Stimulated activated CD4-positive, alpha-beta T cell treated with anti-CD3 and anti-CD28 coated beads, Interleukin-4, amount 100 ng/mL, for 48 hours (primary cell): ENCODE results near the gene ZDHHC14.

Experiments used
- DNase-seq, 2 donors: peaks; one replicate each; pipeline ENCODE4 v3.0.0-alpha.2; 2020; ENCODE audit warnings: low read depth in 2 of 2

Gene ZDHHC14

GRCh38 chr6:157642736-157643135 is 261.7 kb downstream of the ZDHHC14 start:
- DNase-seq, result no peak

GRCh38 chr6:157644043-157644810 is 263.2 kb downstream of the ZDHHC14 start:
- peak in 1 of 2 donors; percentile 4 for DNase-seq

- no peak for DNase-seq
These were observed 264.3 kb downstream of the ZDHHC14 start for GRCh38 chr6:157645201-157645795.

GRCh38 chr6:157646012-157646411 is 265.0 kb downstream of the ZDHHC14 start:
- DNase-seq, result no peak

- no peak for DNase-seq
These were observed 266.4 kb downstream of the ZDHHC14 start for GRCh38 chr6:157647261-157647915.

GRCh38 chr6:157648561-157648960 is 267.6 kb downstream of the ZDHHC14 start:
- DNase-seq, result no peak

- DNase-seq, result no peak
These were observed 268.6 kb downstream of the ZDHHC14 start for GRCh38 chr6:157649311-157650260.

GRCh38 chr6:157650261-157650640 is 269.3 kb downstream of the ZDHHC14 start:
- DNase-seq, result no peak

- no peak for DNase-seq
These were observed 269.8 kb downstream of the ZDHHC14 start for GRCh38 chr6:157650801-157651200.

GRCh38 chr6:157651731-157652490 is 270.9 kb downstream of the ZDHHC14 start:
- no peak for DNase-seq

- DNase-seq, result no peak
These were observed 271.8 kb downstream of the ZDHHC14 start for GRCh38 chr6:157652601-157653363.

- DNase-seq, result no peak
These were observed 272.5 kb downstream of the ZDHHC14 start for GRCh38 chr6:157653521-157653920.

GRCh38 chr6:157655139-157655538 is 274.1 kb downstream of the ZDHHC14 start:
- DNase-seq, result no peak

- no peak for DNase-seq
These were observed 275.5 kb downstream of the ZDHHC14 start for GRCh38 chr6:157656437-157656997.

GRCh38 chr6:157657754-157658153 is 276.8 kb downstream of the ZDHHC14 start:
- DNase-seq, result no peak

- DNase-seq, result no peak
These were observed 277.3 kb downstream of the ZDHHC14 start for GRCh38 chr6:157658301-157658700.

GRCh38 chr6:157659536-157660271 is 278.7 kb downstream of the ZDHHC14 start:
- no peak for DNase-seq

- DNase-seq, result no peak
These were observed 279.4 kb downstream of the ZDHHC14 start for GRCh38 chr6:157660414-157660813.

- DNase-seq, result no peak
These were observed 280.7 kb downstream of the ZDHHC14 start for GRCh38 chr6:157661652-157662051.
